Testis (tissue), 2 donors: ENCODE results near the gene CELF4.

ENCODE experiments used
- POLR2A ChIP-seq: fragments of 450-650 bp; IDR thresholded peaks from one replicate; pipeline ENCODE4 v1.6.1; 2017; ENCODE audit warnings: antibody characterized with exemption, mild to moderate bottlenecking, moderate library complexity
- TF ChIP-seq, protein P1 (sequence below), 3 experiments: fragments of 450-650 bp in 2 of 3; fragments of 200-600 bp in 1 of 3; sonication (generic) in 1 of 3; IDR thresholded peaks; one replicate each; pipeline ENCODE4 v1.5.1; 2016 to 2019; ENCODE audit warnings: antibody characterized with exemption in 3 of 3, mild to moderate bottlenecking in 2 of 3, moderate library complexity in 1 of 3

GRCh38 chr18:37332219-37332618 is 233.4 kb downstream of the CELF4 start:
- TF ChIP-seq, protein P1, sequence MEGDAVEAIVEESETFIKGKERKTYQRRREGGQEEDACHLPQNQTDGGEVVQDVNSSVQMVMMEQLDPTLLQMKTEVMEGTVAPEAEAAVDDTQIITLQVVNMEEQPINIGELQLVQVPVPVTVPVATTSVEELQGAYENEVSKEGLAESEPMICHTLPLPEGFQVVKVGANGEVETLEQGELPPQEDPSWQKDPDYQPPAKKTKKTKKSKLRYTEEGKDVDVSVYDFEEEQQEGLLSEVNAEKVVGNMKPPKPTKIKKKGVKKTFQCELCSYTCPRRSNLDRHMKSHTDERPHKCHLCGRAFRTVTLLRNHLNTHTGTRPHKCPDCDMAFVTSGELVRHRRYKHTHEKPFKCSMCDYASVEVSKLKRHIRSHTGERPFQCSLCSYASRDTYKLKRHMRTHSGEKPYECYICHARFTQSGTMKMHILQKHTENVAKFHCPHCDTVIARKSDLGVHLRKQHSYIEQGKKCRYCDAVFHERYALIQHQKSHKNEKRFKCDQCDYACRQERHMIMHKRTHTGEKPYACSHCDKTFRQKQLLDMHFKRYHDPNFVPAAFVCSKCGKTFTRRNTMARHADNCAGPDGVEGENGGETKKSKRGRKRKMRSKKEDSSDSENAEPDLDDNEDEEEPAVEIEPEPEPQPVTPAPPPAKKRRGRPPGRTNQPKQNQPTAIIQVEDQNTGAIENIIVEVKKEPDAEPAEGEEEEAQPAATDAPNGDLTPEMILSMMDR (IDR thresholded peaks at IDR 0.05): no peak
- no peak for TF ChIP-seq POLR2A
